GM12872 (cell line): ENCODE measurements around the gene PCAT7.
A peak's percentile ranks its signal among the peaks of the same experiment; 100 is the strongest.

ENCODE experiments used
- CTCF ChIP-seq: IDR thresholded peaks from 3 replicates; pipeline ENCODE4 v1.5.1; 2011; ENCODE audit warnings: low read depth, mild to moderate bottlenecking, low read length, moderate library complexity; ENCODE audit not compliant: insufficient read depth

The PCAT7 gene

GRCh38 chr9:94600258-94600657, 45.4 kb downstream of the PCAT7 start:
- no peak for TF ChIP-seq CTCF

- TF ChIP-seq CTCF, result no peak
Observed at GRCh38 chr9:94600715-94601114, 45.8 kb downstream of the PCAT7 start.

DNA sequence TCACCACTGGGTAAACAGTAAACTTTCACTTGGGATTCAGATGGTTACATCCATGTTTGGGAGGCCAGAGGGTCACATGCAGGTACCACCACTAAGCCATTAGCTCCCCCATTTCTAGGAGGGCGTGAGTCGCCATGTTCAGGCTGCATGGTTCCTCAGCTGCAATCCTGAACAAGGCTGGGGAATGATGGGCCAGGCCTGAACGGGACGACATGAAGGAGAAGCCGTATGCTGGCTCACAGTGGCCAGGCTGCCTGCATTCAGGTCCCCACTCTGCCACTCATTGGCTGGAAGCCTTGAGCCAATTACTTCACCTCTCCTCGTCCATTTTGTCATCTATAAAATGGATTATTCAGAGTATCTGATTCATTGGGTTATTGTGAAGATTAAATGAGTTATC, 47.8 kb downstream of the PCAT7 start:
- TF ChIP-seq CTCF, result no peak

- peak; percentile 86 for TF ChIP-seq CTCF
Observed at GRCh38 chr9:94603259-94604160, 48.6 kb downstream of the PCAT7 start.

DNA sequence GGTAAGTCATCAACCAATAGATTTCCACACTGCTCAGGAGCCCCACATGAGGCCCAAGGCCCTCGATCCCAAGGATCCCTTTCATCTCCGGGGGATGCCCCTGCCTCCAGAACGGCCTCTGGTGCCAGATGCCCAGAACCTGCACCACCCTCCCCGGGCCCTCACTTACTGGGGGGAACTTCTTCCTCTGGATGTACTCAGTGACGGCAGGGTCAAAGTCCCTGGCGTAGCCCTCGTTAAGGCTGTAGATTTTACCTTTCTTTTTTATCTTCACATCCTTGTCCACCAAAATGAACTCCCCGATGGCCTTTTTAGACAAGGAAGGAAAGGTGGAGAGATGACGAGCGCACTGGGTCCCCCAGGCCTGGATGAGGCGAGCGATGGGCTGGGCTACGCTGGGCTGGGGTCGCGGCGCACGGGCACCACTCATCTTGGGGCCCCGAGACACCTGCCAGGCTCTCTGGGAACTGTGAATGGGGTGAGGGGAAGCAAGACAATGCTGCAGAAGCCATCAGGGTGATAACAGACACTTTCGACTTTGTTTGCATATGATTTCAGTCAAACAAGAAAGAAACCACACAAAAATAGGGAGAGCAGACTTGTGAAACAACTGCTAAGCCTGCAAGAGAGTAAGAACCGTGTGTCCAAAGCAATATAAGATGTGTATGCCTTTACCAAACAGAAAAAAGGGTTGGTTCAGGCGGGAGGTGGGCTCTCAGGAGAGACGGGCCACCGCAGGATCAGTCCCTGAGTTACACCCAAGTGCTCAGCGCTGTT, 52.0 kb downstream of the PCAT7 start:
- TF ChIP-seq CTCF, result no peak

DNA sequence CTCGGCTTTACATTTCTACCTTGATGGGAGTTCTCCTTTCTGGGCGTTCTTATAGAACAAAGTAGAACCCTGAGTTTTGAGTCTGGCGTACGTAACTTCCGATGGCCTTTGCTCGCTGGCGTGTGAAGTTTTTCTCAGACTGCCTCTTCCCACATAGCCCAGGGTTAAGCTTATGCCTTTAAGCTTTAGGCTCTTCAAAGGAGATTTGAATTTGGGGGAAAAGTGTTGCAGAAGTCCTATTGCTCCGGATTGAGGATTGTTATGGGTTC, 52.5 kb downstream of the PCAT7 start:
- no peak for TF ChIP-seq CTCF

DNA sequence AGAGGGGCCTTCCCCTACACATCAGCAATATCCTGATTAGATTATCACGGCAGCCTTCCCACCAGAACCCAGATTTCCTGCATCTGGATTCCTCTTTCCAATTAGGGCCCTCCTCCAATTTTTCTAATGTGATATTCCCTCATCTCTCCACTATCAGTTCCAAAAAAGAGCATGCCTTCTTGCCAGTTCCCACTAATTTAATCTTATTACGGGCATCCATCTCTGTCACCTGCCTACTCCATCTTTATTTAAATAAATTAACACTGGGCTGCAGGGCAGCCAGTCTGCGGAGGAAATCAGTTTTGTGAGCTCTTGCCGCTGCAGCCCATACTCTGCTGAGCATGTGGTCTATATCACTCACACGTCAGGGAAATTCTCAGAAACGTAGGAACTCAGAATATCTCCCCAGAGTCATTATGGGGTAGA, 55.3 kb downstream of the PCAT7 start:
- TF ChIP-seq CTCF, result no peak
